Colonic mucosa (tissue), 4 donors: ENCODE results near the gene ABCA9. TPM values are rescaled to one million over a fixed set of nuclear protein-coding genes. Genes with fewer than 3 reads are reported as not detected.

Experiments used
- DNase-seq: peaks from one replicate; pipeline ENCODE4 v3.0.0-alpha.2; 2020
- H3K27ac ChIP-seq: fragments of 200-600 bp; one replicate; pipeline ENCODE4 v1.8.0; 2021
- H3K27me3 ChIP-seq: fragments of 200-600 bp; one replicate; pipeline ENCODE4 v1.8.0; 2021
- H3K36me3 ChIP-seq: fragments of 200-600 bp; one replicate; pipeline ENCODE4 v1.8.0; 2021
- H3K4me1 ChIP-seq: fragments of 200-600 bp; one replicate; pipeline ENCODE4 v1.8.0; 2021; ENCODE audit warnings: mild to moderate bottlenecking
- H3K4me3 ChIP-seq: fragments of 200-600 bp; one replicate; pipeline ENCODE4 v1.8.0; 2021
- H3K9ac ChIP-seq, 2 donors: one replicate each; pipeline ENCODE4 v1.7.0; 2013; ENCODE audit warnings: control low read depth in 2 of 2, low read depth in 2 of 2, low read length in 2 of 2
- H3K9me3 ChIP-seq: fragments of 200-600 bp; one replicate; pipeline ENCODE4 v1.8.0; 2021
- CTCF ChIP-seq: fragments of 200-600 bp; IDR thresholded peaks from one replicate; pipeline ENCODE4 v1.8.0; 2022; ENCODE audit warnings: antibody characterized with exemption, mild to moderate bottlenecking
- intact Hi-C: fragments of 100-400 bp; cut with DNase I; formaldehyde crosslinking; loops from one replicate; pipeline ENCODE4 v1.14.1; 2022
- total RNA-seq, 2 donors: library from RNA; stranded (reverse); fragmentation: NEBNext Ultra II Directional in 1 of 2; extraction: Animal tissue kit (Norgen Biotek cat#: 25700) in 1 of 2; gene quantifications; one replicate each; pipeline ENCODE4 v1.2.1, GENCODE V29; 2021
- donor health status: healthy.
- donor health status: DM: no; HTN: no; CAD: no.
- donor health status: DM: no; HTN: no; CAD: no.

Gene ABCA9
- 1 to 10 TPM in 1 of 2 donors, under 1 TPM in 1; 0.54 to 2.5 TPM for total RNA-seq

- no peak for DNase-seq
- H3K9me3 ChIP-seq: no peaks in the 10 kb centered on the region
- TF ChIP-seq CTCF: no peak
- intact Hi-C loops: no loop called here
- no peak within 1 kb of the TSS for H3K9ac ChIP-seq
- H3K27ac ChIP-seq: no peak within 1 kb of the TSS
- no peaks in the 10 kb centered on the region for H3K27me3 ChIP-seq
- no peaks in the 10 kb centered on the region for H3K4me1 ChIP-seq
- H3K4me3 ChIP-seq: no peak within 1 kb of the TSS
- H3K36me3 ChIP-seq: no peaks in the 10 kb centered on the region
These were observed at the start of gene ABCA9 for GRCh38 chr17:69060822-69061221. Gene ABCA9 (minus strand): TSS chr17:69060927. CDS start chr17:69051126, 9,801 bp downstream.

GRCh38 chr17:69105907-69106730 lies 45.4 kb upstream of the ABCA9 start:
- Histone ChIP-seq H3K4me1 (no peaks in the 10 kb centered on the region), H3K4me3 (no peak overlapping the region), H3K9ac (no peak overlapping the region), H3K27ac (no peak overlapping the region), H3K36me3 (no peaks in the 10 kb centered on the region), H3K27me3 (no peaks in the 10 kb centered on the region), H3K9me3 (no peaks in the 10 kb centered on the region)
- intact Hi-C loops: no loop called here
- no peak for DNase-seq
- TF ChIP-seq CTCF: no peak

GRCh38 chr17:69103557-69104233 lies 43.0 kb upstream of the ABCA9 start:
- no peak for TF ChIP-seq CTCF
- Histone ChIP-seq H3K4me3 (no peak overlapping the region), H3K27me3 (no peaks in the 10 kb centered on the region), H3K27ac (no peak overlapping the region), H3K9ac (no peak overlapping the region), H3K36me3 (no peaks in the 10 kb centered on the region), H3K4me1 (no peaks in the 10 kb centered on the region), H3K9me3 (no peaks in the 10 kb centered on the region)
- DNase-seq: no peak
- intact Hi-C loops: no loop called here

- Histone ChIP-seq H3K4me3 (no peak overlapping the region), H3K9ac (no peak overlapping the region), H3K36me3 (no peaks in the 10 kb centered on the region), H3K27ac (no peak overlapping the region), H3K9me3 (no peaks in the 10 kb centered on the region), H3K27me3 (no peaks in the 10 kb centered on the region), H3K4me1 (no peaks in the 10 kb centered on the region)
- no peak for DNase-seq
- intact Hi-C loops: no loop called here
- TF ChIP-seq CTCF: no peak
These were observed 37.9 kb upstream of the ABCA9 start for GRCh38 chr17:69098625-69099024.

- Histone ChIP-seq H3K9me3 (no peaks in the 10 kb centered on the region), H3K27ac (no peak overlapping the region), H3K9ac (no peak overlapping the region), H3K36me3 (no peaks in the 10 kb centered on the region), H3K4me3 (no peak overlapping the region), H3K4me1 (no peaks in the 10 kb centered on the region), H3K27me3 (no peaks in the 10 kb centered on the region)
- no peak for DNase-seq
- no peak for TF ChIP-seq CTCF
- intact Hi-C loops: no loop called here
These were observed 35.8 kb upstream of the ABCA9 start for GRCh38 chr17:69096541-69096940.
